22Rv1 (cell line): ENCODE data around the gene SUPT3H.
"Not testable (repeated sequence)": the region's sequence is repeated elsewhere in the genome, so short reads cannot be mapped to it uniquely, and the experiment has no call there.

ENCODE experiments used
- H3K27ac ChIP-seq: fragments of 450-650 bp; 2 replicates; pipeline ENCODE4 v1.5.1; 2017
- CTCF ChIP-seq: fragments of 450-650 bp; IDR thresholded peaks from 2 replicates; pipeline ENCODE4 v1.5.1; 2017; ENCODE audit warnings: mild to moderate bottlenecking
- ZFX ChIP-seq: fragments of 450-650 bp; IDR thresholded peaks from 2 replicates; pipeline ENCODE4 v1.6.1; 2017; ENCODE audit warnings: antibody characterized with exemption, borderline replicate concordance

The SUPT3H gene

GRCh38 chr6:45156075-45156474 lies 221.7 kb downstream of the SUPT3H start:
- no peak overlapping the region for H3K27ac ChIP-seq
- TF ChIP-seq CTCF (no peak), ZFX (no peak)

- TF ChIP-seq ZFX (no peak), CTCF (no peak)
- H3K27ac ChIP-seq: no peak overlapping the region
Observed at GRCh38 chr6:45155341-45155894, 222.3 kb downstream of the SUPT3H start.

GRCh38 chr6:45154679-45155078 lies 223.1 kb downstream of the SUPT3H start:
- no peak overlapping the region for H3K27ac ChIP-seq
- TF ChIP-seq CTCF (no peak), ZFX (no peak)

- H3K27ac ChIP-seq: no peak overlapping the region
- TF ChIP-seq CTCF (no peak), ZFX (no peak)
Observed at GRCh38 chr6:45148711-45149341, 228.9 kb downstream of the SUPT3H start.

GRCh38 chr6:45148278-45148677 lies 229.5 kb downstream of the SUPT3H start:
- TF ChIP-seq ZFX: no peak
- H3K27ac ChIP-seq: no peak overlapping the region

- H3K27ac ChIP-seq: not testable (repeated sequence)
Observed at GRCh38 chr6:45145658-45146057, 232.1 kb downstream of the SUPT3H start.

GRCh38 chr6:45138765-45139164 lies 239.0 kb downstream of the SUPT3H start:
- no peak for TF ChIP-seq CTCF
- no peak for TF ChIP-seq ZFX
- H3K27ac ChIP-seq: no peak overlapping the region

GRCh38 chr6:45136495-45136894 lies 241.2 kb downstream of the SUPT3H start:
- no peak for TF ChIP-seq ZFX
- no peak overlapping the region for H3K27ac ChIP-seq

- TF ChIP-seq CTCF (no peak), ZFX (no peak)
- H3K27ac ChIP-seq: no peak overlapping the region
Observed at GRCh38 chr6:45132658-45133294, 245.0 kb downstream of the SUPT3H start.
